Epithelial cell of esophagus (primary cell): ENCODE data around the gene EYA4.
A peak's percentile ranks its signal among the peaks of the same experiment; 100 is the strongest.

Experiments used
- DNase-seq: peaks from one replicate; pipeline ENCODE4 v3.0.0; 2010; ENCODE audit warnings: low read depth
- H3K4me3 ChIP-seq: 2 replicates; pipeline ENCODE4 v1.5.1; 2011; ENCODE audit warnings: mild to moderate bottlenecking, low read length, control low read depth
- CTCF ChIP-seq: IDR thresholded peaks from 2 replicates; pipeline ENCODE4 v1.5.1; 2011; ENCODE audit warnings: low read depth, mild to moderate bottlenecking, low read length, control low read depth, inconsistent platforms; ENCODE audit not compliant: insufficient read depth; ENCODE audit errors: missing control alignments

EYA4 gene

GRCh38 chr6:133388731-133389130, 147.6 kb downstream of the EYA4 start:
- TF ChIP-seq CTCF = no peak
- DNase-seq = no peak

DNA sequence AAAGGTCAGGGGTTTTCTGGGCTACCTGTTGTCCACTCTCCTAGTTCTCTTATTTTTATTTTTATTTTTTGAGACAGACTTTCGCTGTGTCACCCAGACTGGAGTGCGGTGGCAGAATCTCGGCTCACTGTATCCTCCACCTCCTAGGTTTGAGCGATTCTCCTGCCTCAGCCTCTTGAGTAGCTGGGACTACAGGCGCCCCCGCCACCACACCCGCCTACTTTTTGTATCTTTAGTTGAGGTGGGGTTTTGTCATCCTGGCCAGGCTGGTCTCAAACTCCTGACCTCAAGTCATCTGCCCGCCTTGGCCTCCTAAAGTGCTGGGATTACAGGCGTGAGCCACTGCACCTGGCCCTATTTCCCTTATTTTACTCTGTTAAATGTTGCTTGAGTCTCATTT, 149.0 kb downstream of the EYA4 start:
- TF ChIP-seq CTCF = no peak
- no peak overlapping the region for H3K4me3 ChIP-seq
- DNase-seq = no peak

More at GRCh38 chr6:133388731-133389130, 147.6 kb downstream of the EYA4 start:
- H3K4me3 ChIP-seq = no peak overlapping the region

- no peak for DNase-seq
- no peak for TF ChIP-seq CTCF
- H3K4me3 ChIP-seq = no peak overlapping the region
Observed at GRCh38 chr6:133392015-133392414, 150.9 kb downstream of the EYA4 start.

DNA sequence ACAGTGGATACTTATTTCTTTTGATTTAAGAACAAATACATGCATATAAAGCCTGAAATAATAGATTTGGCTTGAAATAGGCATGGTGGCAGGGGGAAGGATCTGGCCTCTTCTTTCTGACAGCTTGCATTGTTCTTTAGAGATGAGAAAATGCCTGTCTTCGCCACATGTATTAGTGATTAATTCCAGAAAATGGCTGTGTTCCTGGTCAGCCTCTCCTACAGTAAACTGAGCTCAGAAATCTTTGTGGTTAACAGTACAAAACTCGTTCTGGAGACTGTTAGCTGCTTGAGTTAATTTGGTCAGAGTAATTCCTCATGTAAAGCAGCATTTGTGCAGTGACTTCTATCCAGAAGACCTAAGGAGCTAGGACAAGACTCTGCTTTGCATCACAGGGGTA, 151.5 kb downstream of the EYA4 start:
- H3K4me3 ChIP-seq = no peak overlapping the region
- no peak for TF ChIP-seq CTCF
- DNase-seq = no peak

GRCh38 chr6:133393891-133394290, 152.7 kb downstream of the EYA4 start:
- H3K4me3 ChIP-seq = no peak overlapping the region
- no peak for DNase-seq
- no peak for TF ChIP-seq CTCF

DNA sequence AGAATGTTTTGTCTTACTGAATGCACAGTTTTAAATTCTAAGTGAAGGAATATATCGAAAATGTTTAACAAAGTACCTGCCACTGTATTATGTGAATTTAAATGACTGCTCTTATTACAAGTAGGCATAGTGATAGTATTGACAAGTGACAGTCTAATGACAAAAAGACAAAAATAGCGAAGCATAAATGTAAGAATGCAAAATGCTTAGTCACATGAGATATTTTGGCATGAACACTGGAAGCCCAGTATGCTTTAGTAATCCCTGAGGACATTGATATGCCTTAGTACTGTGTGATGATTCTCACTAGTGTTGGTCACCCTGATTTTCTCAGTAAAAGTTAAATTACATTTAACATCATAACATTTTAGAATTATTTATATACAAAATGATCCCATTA, 153.5 kb downstream of the EYA4 start:
- H3K4me3 ChIP-seq = no peak overlapping the region
- TF ChIP-seq CTCF = no peak
- no peak for DNase-seq

DNA sequence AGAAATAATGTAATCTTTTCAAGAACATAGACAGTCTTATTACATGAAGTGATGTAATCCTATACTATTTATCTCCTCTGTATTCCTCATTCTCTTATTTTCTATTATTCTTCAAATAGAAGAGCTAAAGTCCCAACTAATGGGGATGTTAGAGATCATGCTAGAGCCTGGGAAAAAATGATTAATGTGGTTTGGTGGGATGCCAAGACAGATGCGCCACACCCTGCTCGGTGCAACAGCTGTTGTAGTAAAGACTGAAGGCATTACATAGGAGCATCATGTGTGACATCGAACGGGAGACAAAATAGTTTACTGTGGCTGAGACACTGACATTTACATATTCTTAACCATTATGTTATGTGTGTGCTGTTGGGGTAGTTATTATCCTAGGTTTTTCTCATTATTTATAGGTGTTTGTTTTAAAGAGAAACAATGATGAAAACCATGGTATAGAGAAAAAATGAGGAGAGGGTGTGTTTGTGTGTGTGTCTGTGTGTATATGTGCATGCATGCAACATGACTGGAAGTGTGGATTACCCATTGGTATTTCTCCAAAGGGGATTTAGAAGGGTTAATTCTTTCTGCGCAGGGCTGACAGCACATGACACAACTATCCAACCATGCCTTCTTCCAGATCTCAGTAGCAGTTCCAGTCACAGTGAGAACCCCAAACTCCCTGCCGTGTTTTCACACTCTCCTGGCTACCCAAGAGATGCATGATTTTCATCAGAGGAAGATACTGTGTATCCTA, 155.3 kb downstream of the EYA4 start:
- DNase-seq = peak; percentile 56
- no peak overlapping the region for H3K4me3 ChIP-seq
- TF ChIP-seq CTCF = no peak
